Mesothelial cell of epicardium (in vitro differentiated cells): ENCODE results near the gene DPF3. TPM values are rescaled to one million over a fixed set of nuclear protein-coding genes. Genes with fewer than 3 reads are reported as not detected.

Experiments
- DNase-seq, 2 experiments: peaks; one replicate each; pipeline ENCODE4 v3.0.0; 2021; ENCODE audit warnings: low spot score in 2 of 2; ENCODE audit not compliant: unreplicated experiment in 2 of 2
- H3K27ac Mint-ChIP-seq: 2 replicates; pipeline ENCODE4 v1.8.0; 2021; ENCODE audit warnings: mixed read lengths
- H3K27me3 Mint-ChIP-seq: 2 replicates; pipeline ENCODE4 v1.8.0; 2021; ENCODE audit warnings: low read depth, mixed read lengths
- H3K36me3 Mint-ChIP-seq: 2 replicates; pipeline ENCODE4 v1.8.0; 2021; ENCODE audit warnings: mixed read lengths
- H3K4me1 Mint-ChIP-seq: 2 replicates; pipeline ENCODE4 v1.8.0; 2021; ENCODE audit warnings: mixed read lengths
- H3K4me3 Mint-ChIP-seq: 2 replicates; pipeline ENCODE4 v1.8.0; 2021; ENCODE audit warnings: mild to moderate bottlenecking, moderate library complexity, mixed read lengths
- H3K9me3 Mint-ChIP-seq: 2 replicates; pipeline ENCODE4 v1.8.0; 2021; ENCODE audit warnings: mixed read lengths
- total RNA-seq: library from RNA; stranded (reverse); gene quantifications from 3 replicates; pipeline ENCODE4 v1.2.1, GENCODE V29; 2021
- TF ChIP-seq, protein P1 (sequence below): fragments of 200-600 bp; sonication (generic); IDR thresholded peaks from one replicate; pipeline ENCODE4 v1.5.0; 2021; ENCODE audit warnings: antibody characterized with exemption; ENCODE audit not compliant: unreplicated experiment

DPF3 gene
- total RNA-seq, 1 donor from 2014 or later: 1.3 TPM

DNA sequence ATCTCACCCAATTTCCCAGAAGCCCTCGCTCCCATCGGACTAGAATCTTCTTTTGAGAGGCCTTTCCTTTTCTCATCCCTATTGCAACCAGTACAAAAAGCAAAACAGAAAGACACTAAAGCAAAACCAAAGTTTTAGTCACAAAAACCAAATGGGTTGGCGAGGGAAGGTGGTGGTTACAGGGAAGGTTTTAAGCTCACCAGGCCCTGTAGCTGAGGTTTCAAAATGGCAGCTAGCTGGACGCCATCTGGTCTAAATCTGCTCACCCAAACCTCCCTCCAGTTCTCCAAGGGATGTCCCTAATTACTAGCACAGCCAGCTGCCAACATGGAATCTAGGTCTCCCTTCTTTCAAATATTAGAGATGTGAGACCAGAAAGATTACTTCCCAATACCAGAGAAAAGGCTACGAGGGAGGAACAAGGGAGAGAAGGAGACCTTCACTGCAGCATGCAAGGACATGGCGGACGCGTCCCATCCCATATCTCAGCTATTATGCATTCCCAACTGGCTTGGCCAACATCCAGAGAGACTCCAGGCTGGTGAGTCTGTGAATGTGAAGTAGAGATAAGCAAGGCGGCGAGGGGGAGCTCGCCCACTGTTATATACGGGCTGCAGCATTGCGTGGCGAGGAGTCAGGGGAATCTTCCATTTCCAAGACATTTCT is 70.8 kb downstream of the DPF3 start:
- H3K27ac Mint-ChIP-seq: no peak overlapping the region
- no peak for DNase-seq
- TF ChIP-seq, protein P1, sequence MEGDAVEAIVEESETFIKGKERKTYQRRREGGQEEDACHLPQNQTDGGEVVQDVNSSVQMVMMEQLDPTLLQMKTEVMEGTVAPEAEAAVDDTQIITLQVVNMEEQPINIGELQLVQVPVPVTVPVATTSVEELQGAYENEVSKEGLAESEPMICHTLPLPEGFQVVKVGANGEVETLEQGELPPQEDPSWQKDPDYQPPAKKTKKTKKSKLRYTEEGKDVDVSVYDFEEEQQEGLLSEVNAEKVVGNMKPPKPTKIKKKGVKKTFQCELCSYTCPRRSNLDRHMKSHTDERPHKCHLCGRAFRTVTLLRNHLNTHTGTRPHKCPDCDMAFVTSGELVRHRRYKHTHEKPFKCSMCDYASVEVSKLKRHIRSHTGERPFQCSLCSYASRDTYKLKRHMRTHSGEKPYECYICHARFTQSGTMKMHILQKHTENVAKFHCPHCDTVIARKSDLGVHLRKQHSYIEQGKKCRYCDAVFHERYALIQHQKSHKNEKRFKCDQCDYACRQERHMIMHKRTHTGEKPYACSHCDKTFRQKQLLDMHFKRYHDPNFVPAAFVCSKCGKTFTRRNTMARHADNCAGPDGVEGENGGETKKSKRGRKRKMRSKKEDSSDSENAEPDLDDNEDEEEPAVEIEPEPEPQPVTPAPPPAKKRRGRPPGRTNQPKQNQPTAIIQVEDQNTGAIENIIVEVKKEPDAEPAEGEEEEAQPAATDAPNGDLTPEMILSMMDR: no peak
- peaks cover 1% of the 10 kb centered on the region for H3K36me3 Mint-ChIP-seq
- no peak overlapping the region for H3K4me3 Mint-ChIP-seq
- peaks cover 20% of the 10 kb centered on the region for H3K27me3 Mint-ChIP-seq
- H3K4me1 Mint-ChIP-seq: peaks cover 24% of the 10 kb centered on the region
- peaks cover 6% of the 10 kb centered on the region for H3K9me3 Mint-ChIP-seq

GRCh38 chr14:72818998-72819397 is 74.9 kb downstream of the DPF3 start:
- H3K36me3 Mint-ChIP-seq: peaks cover 1% of the 10 kb centered on the region
- peaks cover 7% of the 10 kb centered on the region for H3K27me3 Mint-ChIP-seq
- peaks cover 7% of the 10 kb centered on the region for H3K4me1 Mint-ChIP-seq
- DNase-seq: no peak
- H3K9me3 Mint-ChIP-seq: peaks cover 6% of the 10 kb centered on the region
- no peak overlapping the region for H3K27ac Mint-ChIP-seq
- H3K4me3 Mint-ChIP-seq: no peak overlapping the region
- TF ChIP-seq, protein P1: no peak

DNA sequence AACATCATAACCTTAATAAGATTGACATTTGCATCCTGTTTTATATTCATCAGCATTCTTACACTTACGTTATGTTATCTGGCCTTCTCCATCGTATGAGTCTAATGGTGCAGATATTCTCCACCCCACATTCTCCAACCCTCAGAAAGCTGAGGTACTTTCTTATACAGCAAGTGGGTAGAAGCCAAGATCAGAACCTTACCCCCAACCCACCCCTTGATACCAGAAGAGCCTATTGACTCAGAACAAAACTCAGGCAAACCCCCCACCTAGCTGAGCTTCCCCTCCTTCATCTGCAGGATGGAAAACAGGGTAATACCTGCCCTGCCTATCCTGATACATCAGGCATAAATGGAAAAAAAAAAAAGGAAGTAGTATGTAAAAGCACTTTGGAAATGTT is 77.6 kb downstream of the DPF3 start:
- H3K36me3 Mint-ChIP-seq: peaks cover 1% of the 10 kb centered on the region
- TF ChIP-seq, protein P1: no peak
- H3K27me3 Mint-ChIP-seq: peaks cover 3% of the 10 kb centered on the region
- H3K27ac Mint-ChIP-seq: no peak overlapping the region
- DNase-seq: no peak
- H3K4me3 Mint-ChIP-seq: no peak overlapping the region
- H3K4me1 Mint-ChIP-seq: peaks cover 4% of the 10 kb centered on the region
- peaks cover 6% of the 10 kb centered on the region for H3K9me3 Mint-ChIP-seq

DNA sequence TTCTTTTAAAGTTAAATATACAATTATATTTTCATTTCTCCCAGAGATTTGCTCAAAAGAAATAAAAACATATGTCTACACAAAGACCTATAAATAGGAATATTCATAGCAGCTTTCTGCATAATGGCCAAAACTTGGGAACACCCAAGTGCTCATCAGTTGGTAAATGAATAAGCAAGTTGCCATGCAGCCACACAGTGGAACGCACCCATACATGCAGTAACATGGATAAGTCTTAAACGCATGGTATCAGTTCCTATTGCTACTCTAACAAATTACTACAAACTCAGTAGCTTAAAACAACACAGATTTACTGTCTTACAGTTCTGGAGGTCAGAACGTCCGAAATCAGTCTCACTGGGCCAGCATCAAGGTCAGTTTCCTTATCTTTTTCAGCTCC is 78.5 kb downstream of the DPF3 start:
- Mint-ChIP-seq H3K27ac (no peak overlapping the region), H3K4me3 (no peak overlapping the region), H3K27me3 (peaks cover 3% of the 10 kb centered on the region), H3K36me3 (peaks cover 1% of the 10 kb centered on the region), H3K9me3 (peaks cover 6% of the 10 kb centered on the region), H3K4me1 (peaks cover 4% of the 10 kb centered on the region)
- TF ChIP-seq, protein P1: no peak
- no peak for DNase-seq

DNA sequence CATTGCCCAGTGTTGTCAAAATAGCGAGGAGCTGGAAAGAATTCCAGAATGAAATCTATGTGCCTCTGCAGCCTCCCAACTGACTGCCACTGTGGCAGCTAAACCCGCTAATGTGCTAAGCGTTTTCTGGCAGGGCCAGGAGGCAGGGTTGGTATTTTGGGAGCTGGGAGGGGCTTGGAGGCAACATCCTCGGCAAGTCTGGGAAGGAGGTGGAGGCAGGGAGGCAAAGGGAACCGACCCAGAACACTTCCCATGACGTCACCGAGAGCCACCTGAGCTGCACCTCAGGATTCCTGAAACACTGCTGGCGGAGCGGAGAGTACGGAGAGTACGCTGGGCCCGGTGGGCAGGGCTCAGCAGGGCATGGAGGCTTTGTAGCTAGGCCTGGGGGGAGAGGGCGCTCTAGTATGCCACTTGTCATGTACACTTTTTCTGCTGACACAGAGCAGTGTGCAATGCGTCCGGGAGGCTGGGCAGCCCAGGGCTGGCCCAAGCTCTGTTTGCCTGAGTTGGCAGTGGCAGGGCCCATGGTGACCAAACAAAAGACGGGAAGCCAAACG is 81.5 kb downstream of the DPF3 start:
- TF ChIP-seq, protein P1: no peak
- no peak overlapping the region for H3K27ac Mint-ChIP-seq
- no peak for DNase-seq
- H3K27me3 Mint-ChIP-seq: peaks cover 12% of the 10 kb centered on the region
- H3K36me3 Mint-ChIP-seq: no peaks in the 10 kb centered on the region
- no peak overlapping the region for H3K4me3 Mint-ChIP-seq
- no peaks in the 10 kb centered on the region for H3K9me3 Mint-ChIP-seq
- H3K4me1 Mint-ChIP-seq: peaks cover 4% of the 10 kb centered on the region

DNA sequence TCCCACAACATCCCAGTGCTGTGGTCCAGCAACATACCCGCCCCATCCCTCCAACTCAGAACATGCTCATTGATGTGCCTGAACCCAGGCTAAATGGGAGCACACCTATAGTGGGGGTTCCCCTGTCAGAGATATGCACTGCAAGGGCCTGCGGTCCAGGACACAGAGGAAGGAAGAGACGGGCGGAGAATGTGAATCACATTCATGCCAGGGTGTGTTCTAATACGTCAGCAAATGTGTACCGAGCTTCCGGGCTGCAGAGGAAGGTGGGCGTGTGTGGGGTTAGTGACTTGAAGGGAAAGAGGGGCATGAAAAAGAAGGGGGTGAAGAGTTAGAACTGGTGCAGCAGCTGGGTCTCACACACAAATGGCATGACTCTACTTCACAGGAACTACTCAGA is 83.7 kb downstream of the DPF3 start:
- peaks cover 4% of the 10 kb centered on the region for H3K4me1 Mint-ChIP-seq
- peaks cover 12% of the 10 kb centered on the region for H3K27me3 Mint-ChIP-seq
- H3K36me3 Mint-ChIP-seq: no peaks in the 10 kb centered on the region
- TF ChIP-seq, protein P1: no peak
- no peaks in the 10 kb centered on the region for H3K9me3 Mint-ChIP-seq
- H3K4me3 Mint-ChIP-seq: no peak overlapping the region
- H3K27ac Mint-ChIP-seq: no peak overlapping the region
- no peak for DNase-seq
